GM18873 (cell line): ENCODE data around the gene ADGRL2.
"Not testable (repeated sequence)": the region's sequence is repeated elsewhere in the genome, so short reads cannot be mapped to it uniquely, and the experiment has no call there.

Experiments
- ATAC-seq: cut with Tn5 transposase; IDR thresholded peaks from one replicate; pipeline ENCODE4 v1.9.1; 2021; ENCODE audit warnings: mild to moderate bottlenecking, moderate library complexity, moderate number of reproducible peaks; ENCODE audit not compliant: unreplicated experiment, low FRiP score

ADGRL2 gene

DNA sequence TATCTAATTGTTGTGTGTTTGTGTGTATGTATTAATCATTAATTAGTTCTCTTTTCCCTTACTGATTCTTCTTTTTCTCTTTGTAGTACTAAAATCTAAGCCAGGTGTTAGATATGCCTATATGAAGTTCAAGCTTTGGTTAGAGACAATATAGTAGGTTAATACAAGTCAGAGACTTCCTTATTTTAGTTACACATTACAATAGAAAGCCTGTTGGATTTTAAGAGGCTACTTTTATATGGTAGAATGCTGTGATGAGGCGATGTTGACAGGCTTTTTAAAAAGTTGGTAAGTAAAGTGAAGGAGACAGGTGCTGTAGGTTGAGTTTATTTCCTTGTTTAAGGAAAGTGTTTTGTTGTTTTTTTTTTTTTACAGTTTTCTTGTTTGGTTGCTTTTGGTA, 45.9 kb downstream of the ADGRL2 start:
- no peak for ATAC-seq

DNA sequence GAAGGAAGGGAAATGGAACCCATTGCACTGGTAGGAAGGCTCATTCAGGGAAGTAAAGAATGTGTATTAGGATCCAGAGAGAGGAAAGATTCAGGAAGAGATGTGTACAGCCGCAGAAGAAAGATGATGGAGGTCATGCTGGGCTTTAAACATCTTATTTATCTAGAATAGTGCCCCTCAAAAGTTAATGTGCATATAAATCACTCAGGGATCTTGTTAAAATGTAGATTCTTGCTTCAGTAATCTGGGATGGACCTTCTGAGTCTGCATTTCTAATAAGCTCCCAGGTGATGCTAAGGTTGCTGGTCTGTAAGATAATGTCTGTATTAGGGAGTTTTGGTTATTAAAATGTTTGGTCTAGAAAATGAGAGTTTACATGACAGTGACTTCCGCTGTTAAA, 46.3 kb downstream of the ADGRL2 start:
- no peak for ATAC-seq

DNA sequence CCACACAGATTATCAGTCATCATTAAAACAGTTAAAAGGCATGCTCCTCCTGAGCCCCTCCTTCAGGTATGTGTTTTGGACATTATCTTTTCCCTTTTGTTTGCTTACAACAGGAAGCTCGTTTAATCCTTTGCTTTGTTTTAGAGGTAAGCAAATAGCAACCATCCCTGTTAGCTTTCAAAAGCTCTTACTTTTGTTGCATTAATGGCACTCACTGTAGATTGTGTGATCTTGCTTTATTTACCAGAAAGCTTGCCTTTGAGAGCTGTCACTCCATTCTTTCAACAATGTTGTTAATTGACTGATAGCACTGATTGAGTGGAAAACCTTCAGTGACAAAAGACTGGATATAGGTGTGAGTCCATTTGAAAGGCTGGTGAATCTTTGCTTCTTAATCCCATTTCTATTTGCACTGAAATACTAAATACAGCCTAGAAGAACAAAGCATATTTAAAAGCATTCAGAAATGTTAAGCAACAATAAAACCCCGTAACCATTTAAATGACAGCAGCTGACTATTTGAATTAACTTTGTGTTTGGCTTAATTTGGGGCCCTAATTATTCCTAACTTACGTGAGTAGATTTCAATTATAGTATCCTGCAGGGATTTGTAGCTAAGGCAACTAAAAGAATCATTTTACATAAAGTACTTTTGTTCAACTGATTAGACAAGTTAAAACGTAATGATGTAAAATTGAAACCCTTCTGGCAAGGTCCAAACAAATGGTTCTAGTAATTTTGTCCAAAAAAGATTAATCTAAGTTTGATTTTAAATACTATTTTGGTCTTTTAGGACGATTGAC, 48.3 kb downstream of the ADGRL2 start:
- ATAC-seq, result no peak

DNA sequence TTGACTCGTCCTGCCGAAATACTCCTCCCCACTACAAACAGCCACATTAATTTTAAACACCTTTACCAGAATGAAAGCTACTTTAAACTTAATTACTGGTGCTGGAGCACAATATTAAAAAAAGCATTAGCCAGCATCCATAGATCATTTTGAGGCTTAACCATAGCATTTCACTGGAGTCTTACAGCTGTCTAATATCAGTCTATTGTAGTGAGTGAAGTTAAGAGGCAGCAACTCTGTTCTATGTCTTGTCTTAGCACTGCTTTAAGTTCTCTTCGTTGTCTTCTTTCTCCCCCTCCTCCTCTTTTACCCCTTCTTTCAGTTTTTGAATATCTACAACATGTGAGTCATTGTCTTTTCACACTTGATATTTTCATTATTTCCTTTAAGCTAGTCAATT, 49.3 kb downstream of the ADGRL2 start:
- ATAC-seq, result no peak

DNA sequence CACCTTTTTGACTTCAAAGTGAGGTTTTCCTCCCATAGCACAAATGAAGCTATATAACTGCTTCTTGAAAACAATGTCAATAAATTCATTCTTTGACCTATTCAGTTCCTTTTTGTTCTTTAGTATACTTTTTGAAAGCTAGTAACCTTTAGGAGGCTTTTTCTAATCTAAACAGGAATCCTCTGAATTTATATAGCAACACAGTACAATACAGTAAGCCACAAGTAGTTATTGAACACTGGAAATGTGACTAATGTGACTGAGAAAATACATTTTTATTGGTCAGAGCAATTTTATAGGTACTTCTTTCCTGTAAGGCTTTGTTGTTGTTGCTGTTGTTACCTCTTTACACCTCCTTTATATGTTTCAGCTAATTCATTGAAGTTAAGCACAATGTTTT, 49.8 kb downstream of the ADGRL2 start:
- no peak for ATAC-seq

DNA sequence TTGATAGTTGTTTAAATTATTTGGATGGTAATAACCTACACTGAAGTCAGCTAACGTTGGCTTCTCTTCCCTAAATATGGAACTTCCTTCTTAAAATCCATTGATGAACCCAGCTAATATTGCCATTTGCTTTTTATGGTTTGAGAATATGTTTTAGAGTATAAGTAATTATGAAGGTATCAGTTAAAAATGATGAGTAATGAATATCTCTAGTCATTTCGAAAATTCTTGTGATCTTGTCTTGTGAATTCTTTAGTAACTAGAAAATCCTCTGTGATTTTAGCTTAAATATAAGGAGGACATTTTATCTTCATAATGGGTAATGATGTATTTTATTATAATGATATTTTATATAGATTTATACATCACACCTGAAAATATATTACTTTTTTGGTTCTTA, 50.5 kb downstream of the ADGRL2 start:
- ATAC-seq, result no peak

DNA sequence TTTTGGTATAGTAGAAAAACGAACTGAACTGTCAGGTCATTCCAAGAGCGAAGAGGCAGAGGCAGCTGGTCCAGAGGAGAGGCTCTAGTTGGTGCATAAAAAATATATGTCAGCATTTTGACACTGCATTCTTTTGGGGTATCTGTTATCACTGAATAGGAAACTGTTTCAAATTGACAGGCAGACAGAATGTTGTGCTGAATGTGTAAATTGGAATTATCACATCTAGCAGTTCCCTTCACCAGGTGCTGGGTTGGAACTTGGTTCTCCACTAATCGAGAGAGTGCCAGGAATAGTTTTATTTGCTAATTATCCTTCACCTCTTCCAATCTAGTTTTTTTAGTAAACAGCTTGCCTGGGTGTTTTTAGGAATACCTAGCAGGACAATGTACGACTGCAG, 52.2 kb downstream of the ADGRL2 start:
- ATAC-seq, result no peak

DNA sequence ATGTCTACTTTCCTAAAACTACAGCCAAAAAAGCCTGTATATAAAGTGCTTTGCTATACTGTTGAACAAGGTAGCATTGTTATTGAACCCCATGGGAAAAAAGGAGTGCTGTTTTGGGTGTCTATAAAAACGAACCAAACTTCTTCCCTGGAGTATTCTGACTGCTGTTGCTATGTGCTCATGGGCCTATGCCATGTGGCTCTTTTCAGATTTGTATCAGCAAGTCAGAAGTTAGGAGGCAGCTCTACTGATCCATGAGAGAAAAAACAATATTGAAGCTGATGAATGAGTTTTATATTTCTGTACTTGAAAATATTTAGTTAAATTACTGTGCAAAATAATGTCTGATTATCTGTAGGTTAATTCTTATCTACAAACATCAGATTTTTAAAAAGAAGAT, 66.5 kb downstream of the ADGRL2 start:
- ATAC-seq, result no peak

DNA sequence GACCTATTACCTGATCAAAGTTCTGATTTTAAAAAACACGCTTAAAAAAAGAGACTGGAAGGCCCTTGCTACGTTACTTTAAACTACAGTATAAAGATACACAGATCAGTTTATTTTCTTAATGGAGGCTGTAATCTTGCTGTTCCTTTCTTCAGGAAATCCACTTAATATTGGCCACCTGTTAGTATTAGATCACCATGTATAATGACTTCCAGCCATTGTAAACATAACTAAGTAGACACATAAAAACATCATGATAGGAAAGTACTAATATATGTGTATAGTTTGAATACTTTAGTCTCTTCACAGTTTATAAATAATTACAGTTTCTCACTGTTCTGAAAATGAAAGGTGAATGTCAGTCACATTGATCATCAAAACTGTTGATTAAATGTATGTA, 68.6 kb downstream of the ADGRL2 start:
- ATAC-seq, result no peak

DNA sequence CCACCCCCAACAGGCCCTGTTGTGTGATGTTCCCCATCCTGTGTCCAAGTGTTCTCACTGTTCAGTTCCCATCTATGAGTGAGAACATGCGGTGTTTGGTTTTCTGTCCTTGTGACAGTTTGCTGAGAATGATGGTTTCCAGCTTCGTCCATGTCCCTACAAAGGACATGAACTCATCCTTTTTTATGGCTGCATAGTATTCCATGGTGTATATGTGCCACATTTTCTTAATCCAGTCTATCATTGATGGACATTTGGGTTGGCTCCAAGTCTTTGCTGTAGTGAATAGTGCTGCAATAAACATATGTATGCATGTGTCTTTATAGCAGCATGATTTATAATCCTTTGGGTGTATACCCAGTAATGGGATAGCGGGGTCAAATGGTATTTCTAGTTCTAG, 70.4 kb downstream of the ADGRL2 start:
- not testable (repeated sequence) for ATAC-seq

DNA sequence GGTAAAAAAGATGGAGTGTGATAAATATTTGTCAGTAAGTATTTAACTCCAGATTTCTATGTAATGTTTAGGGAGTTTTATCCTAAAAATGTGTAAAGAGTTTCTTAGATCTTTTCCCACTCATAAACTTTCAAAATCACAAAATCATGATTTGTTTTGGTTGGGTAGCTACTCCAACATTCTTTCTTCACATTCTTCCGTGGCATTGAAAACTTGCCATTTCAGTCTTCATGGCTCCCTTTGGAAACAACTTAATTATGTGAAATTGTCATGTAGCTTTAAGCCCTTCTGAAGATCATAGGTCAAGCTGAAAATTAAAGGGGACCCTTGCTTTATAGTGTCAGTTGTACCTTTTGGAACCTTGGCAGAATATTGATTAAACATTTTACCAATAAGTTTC, 73.2 kb downstream of the ADGRL2 start:
- no peak for ATAC-seq

DNA sequence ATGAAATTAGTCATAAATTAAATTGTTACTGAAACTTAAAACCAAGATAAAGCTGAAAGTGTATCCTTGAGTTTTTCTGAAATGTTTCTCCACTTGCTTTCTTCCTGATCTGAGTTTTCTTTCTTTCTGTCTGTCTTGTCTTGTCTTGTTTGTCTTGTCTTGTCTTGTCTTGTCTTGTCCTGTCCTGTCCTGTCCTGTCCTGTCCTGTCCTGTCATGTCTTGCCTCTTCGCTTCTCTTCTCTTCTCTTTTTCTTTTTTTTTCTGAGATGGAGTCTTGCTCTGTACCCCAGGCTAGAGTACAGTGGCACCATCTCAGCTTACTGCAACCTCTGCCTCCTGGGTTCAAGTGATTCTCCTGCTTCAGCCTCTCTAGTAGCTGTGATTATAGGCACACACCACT, 73.7 kb downstream of the ADGRL2 start:
- no peak for ATAC-seq

DNA sequence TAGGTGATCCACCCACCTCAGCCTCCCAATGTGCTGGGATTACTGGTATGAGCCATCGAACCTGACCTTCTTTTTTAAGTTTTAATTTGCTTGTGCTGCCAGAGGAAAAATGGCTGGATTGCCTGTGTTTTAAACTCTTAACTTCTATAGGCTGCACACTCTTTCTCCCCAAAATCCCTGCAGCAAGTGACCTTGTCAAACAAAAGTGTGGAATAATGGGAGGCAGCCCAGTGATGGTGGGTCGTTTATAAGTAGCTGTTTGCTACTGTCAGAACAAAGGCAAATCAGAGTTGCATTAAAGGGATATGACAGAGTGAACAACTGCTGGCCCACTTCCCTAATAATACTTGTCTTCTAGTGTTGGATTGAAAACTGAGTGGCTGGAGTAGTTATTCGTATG, 74.2 kb downstream of the ADGRL2 start:
- no peak for ATAC-seq

DNA sequence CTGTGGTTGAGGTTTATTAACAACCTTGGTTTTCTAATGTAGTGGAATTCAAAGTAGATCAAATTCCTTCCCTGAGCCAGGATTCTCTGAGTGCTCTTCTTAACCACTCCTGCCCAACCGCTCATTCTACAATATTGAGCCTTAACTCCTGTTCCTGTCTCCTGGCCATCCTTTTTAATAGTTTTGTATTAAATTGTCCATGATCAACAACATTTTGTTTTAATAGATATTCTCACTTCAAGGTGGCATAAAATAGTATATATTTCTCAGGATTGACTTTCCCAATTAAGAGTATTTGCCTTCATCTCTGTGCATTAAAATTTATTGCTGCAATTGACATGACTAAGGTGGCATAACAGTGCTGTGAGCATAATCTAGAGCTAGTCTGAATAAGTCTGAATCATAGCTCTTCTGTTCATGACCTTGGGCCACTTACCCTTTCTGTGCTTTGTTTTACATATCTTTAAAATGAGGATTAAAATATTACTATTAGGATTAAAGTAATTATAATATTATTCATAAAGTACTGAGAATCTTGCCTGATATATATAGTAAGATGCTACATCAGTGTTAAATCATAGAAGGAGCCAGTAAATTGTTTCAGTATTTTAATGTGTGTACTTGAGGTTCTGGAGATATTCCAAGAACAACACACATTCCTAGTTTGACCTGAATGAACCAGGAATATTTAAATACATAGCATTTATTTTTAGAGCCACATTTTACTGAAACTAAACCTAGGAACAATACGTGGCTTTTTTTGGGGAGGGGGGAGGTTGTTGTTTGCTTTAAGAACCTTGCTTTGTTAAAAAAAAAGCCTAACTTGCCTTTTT, 76.4 kb downstream of the ADGRL2 start:
- no peak for ATAC-seq

DNA sequence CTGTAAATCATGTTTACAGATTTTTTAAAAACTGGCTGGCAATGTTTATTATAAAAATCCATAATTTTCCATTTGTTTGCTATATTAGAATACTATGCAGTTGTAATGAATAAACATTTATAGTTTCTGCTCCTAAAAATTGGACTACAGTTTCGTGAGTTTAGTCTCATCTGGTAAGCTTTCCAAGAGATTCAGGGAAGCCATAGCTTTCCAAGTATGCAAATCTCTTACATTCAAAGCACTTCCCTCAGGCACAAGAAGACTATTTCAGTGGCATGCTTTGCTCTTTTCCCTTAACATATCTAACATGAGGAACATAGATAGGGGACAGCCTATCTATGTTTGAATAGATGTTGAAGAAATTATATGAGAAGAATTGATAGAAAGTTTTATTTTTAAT, 77.2 kb downstream of the ADGRL2 start:
- no peak for ATAC-seq

DNA sequence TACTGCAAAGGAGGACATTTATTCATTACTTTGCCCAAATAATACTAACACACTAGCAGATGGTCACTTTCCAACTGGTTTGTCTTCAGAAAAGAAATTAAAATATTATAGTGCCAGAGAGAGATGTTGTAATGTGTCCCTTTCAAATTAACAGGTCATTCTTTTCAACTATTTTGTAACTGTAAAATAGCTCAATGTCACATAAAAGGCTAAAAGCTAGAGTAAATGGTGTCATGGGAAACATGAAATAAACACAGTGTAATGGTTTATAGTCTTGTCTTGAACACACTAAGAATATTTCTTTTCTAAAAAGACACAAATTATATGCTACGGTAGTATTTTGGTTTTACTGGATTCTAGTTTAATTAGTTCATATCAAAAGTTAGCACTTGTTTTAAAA, 77.8 kb downstream of the ADGRL2 start:
- ATAC-seq, result no peak

DNA sequence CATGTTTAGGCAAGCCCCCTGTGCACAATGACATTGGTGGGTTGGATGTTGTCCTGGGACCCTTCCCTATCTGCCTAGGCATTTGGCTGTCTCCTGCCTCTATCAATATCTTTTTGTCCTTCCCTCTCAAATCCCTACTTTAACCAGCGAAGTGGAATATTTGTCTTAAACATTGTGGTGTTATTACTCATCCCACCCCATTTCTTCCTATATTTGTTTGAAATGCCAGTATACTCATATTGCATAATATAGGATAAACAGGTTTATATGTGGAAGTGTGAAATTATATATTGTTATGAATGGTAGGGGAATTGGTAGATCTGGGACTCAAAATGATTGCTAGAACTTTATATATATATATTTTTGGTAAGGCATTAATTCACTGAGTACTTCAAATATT, 80.0 kb downstream of the ADGRL2 start:
- no peak for ATAC-seq

DNA sequence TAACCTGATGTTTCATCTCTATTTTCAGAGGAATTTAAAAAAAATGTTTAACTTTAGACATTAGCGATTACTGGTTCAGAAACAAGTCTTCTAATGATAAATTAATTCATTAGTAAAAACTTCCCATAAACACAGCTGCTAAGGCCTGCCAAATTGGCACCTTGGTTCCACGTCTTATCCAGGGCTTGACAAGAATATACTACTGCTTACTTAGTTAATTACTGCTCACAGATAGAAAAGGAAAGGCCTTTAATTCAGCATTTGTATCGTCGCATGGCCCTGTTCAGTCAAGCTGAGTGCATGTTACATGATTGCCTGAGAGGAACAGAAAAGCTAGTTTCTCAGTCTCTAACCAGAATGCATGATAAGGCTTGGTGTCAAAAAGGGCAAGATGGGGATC, 84.6 kb downstream of the ADGRL2 start:
- ATAC-seq, result no peak

DNA sequence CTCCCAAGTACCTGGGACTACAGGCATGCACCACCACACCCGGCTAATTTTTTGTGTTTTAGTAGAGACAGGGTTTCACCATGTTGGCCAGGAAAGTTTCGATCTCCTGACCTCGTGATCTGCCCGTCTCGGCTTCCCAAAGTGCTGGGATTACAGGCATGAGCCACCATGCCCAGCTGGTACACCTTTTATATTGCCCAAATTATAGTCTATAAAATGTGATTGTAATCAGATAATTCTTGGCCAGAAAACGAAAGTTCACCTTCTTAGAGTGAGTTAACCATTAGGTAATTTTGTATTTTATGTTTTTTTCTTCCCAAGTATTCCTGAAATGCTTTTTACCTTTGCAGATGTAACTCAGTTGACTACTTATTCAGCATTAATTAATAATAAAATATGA, 85.6 kb downstream of the ADGRL2 start:
- ATAC-seq, result not testable (repeated sequence)

DNA sequence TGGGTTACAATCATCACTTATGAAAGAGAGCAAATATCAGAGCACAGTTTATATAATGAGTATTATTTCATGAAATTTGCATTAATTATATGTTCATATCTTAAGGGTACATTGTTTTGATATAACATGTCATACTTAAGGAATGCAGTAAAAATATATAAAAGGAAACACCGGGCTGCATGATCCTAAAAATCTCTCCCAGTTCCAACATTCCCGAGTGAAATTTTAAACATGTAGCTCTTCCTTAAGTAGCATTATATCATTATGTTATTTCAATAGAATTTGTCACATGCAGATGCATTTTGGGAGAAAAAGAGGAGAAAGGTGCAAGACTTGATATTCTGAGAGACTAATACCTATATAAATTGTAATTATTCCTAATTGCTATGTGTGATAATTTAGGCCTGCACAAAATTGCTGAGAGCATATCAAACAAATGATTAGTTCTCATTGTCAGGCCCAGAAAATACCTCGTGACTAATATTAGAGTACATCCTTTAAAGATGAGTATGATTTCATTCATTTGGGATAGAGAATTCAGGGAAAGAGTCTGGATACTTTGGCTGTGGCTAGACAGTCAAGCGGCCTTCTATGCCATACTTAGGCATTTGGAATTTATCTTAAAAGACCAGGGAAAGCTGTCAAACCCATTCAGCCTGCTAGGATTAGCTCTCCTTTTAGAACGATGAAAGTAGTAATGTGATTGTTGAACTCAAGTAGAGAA, 86.8 kb downstream of the ADGRL2 start:
- ATAC-seq, result no peak

DNA sequence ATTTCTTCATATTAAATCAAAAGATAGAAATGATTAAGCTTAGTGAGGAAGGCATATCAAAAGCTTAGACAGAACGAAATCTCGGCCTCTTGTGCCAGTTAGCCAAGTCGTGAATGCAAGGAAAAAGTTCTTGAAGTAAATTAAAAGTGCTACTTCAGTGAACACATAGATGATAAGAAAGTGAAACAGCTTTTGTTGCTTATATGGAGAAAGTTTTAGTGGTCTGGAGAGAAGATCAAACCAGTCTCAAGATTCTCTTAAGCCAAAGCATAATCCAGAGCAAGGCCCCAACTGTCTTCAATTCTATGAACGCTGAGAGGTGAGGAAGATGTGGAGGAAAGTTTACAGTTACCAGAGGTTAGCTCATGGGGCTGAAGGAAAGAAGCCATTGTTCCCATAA, 88.4 kb downstream of the ADGRL2 start:
- no peak for ATAC-seq
